DND-41 (cell line): ENCODE results near the gene GLE1.

Experiments used
- ATAC-seq: fragments of 200-7000 bp; cut with Tn5 transposase; 3 replicates; pipeline ENCODE4 v1.9.1; 2021; ENCODE audit warnings: low read depth; ENCODE audit not compliant: insufficient read depth
- DNase-seq: peaks from one replicate; pipeline ENCODE4 v3.0.0-alpha.2; 2020
- H2AFZ ChIP-seq: 2 replicates; pipeline ENCODE4 v1.6.0; 2012; ENCODE audit warnings: low read depth, low read length
- H3K27ac ChIP-seq: 2 replicates; pipeline ENCODE4 v1.5.1; 2012; ENCODE audit warnings: low read length, inconsistent platforms
- H3K27me3 ChIP-seq: fragments of 200-600 bp; sonication (generic); 2 replicates; pipeline ENCODE4 v1.6.0; 2012; ENCODE audit warnings: low read length, mild to moderate bottlenecking, inconsistent platforms; ENCODE audit not compliant: insufficient read depth, poor library complexity
- H3K36me3 ChIP-seq: 2 replicates; pipeline ENCODE4 v1.5.1; 2012; ENCODE audit warnings: low read length, inconsistent platforms; ENCODE audit not compliant: insufficient read depth
- H3K4me1 ChIP-seq: 2 replicates; pipeline ENCODE4 v1.5.1; 2012; ENCODE audit warnings: mild to moderate bottlenecking, low read length; ENCODE audit not compliant: insufficient read depth
- H3K4me2 ChIP-seq: 2 replicates; pipeline ENCODE4 v1.6.0; 2012; ENCODE audit warnings: mild to moderate bottlenecking, moderate library complexity, low read length, inconsistent platforms; ENCODE audit not compliant: insufficient read depth
- H3K4me3 ChIP-seq, 2 experiments: fragments of 200-600 bp in 1 of 2; shearing (Covaris generic) in 1 of 2; 2 replicates each; pipeline ENCODE4 v1.5.1; 2012 to 2016; ENCODE audit warnings: inconsistent platforms in 2 of 2, low read length in 2 of 2, mild to moderate bottlenecking in 2 of 2, low read depth in 1 of 2, moderate library complexity in 1 of 2
- H3K79me2 ChIP-seq: 2 replicates; pipeline ENCODE4 v1.6.0; 2012; ENCODE audit warnings: low read length, inconsistent platforms; ENCODE audit not compliant: insufficient read depth
- H3K9ac ChIP-seq: 2 replicates; pipeline ENCODE4 v1.6.0; 2012; ENCODE audit warnings: low read depth, mild to moderate bottlenecking, inconsistent platforms, low read length, moderate library complexity
- H3K9me3 ChIP-seq: 2 replicates; pipeline ENCODE4 v1.5.1; 2012; ENCODE audit warnings: low read length, moderate library complexity, mild to moderate bottlenecking, inconsistent platforms; ENCODE audit not compliant: insufficient read depth, severe bottlenecking
- H4K20me1 ChIP-seq: 2 replicates; pipeline ENCODE4 v1.6.0; 2012; ENCODE audit warnings: low read length; ENCODE audit not compliant: insufficient read depth
- EZH2 ChIP-seq: IDR thresholded peaks from 3 replicates; pipeline ENCODE4 v1.6.1; 2012; ENCODE audit warnings: borderline replicate concordance, low read depth, mild to moderate bottlenecking, moderate library complexity, low read length, inconsistent platforms; ENCODE audit not compliant: severe bottlenecking
- TF ChIP-seq, protein P1 (sequence below): IDR thresholded peaks from 2 replicates; pipeline ENCODE4 v1.5.1; 2012; ENCODE audit warnings: borderline replicate concordance, low read length, moderate library complexity, mild to moderate bottlenecking; ENCODE audit not compliant: poor library complexity, severe bottlenecking; ENCODE audit errors: extremely low read depth

GLE1 gene

GRCh38 chr9:128484686-128485413, 19.7 kb upstream of the GLE1 start:
- no peak for TF ChIP-seq EZH2
- TF ChIP-seq, protein P1, sequence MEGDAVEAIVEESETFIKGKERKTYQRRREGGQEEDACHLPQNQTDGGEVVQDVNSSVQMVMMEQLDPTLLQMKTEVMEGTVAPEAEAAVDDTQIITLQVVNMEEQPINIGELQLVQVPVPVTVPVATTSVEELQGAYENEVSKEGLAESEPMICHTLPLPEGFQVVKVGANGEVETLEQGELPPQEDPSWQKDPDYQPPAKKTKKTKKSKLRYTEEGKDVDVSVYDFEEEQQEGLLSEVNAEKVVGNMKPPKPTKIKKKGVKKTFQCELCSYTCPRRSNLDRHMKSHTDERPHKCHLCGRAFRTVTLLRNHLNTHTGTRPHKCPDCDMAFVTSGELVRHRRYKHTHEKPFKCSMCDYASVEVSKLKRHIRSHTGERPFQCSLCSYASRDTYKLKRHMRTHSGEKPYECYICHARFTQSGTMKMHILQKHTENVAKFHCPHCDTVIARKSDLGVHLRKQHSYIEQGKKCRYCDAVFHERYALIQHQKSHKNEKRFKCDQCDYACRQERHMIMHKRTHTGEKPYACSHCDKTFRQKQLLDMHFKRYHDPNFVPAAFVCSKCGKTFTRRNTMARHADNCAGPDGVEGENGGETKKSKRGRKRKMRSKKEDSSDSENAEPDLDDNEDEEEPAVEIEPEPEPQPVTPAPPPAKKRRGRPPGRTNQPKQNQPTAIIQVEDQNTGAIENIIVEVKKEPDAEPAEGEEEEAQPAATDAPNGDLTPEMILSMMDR, result no peak
- Histone ChIP-seq H3K4me1 (no peaks in the 10 kb centered on the region), H3K4me2 (no peak overlapping the region), H3K9me3 (no peaks in the 10 kb centered on the region), H4K20me1 (no peaks in the 10 kb centered on the region), H2AFZ (no peak overlapping the region), H3K9ac (no peak overlapping the region), H3K27me3 (no peaks in the 10 kb centered on the region), H3K79me2 (no peaks in the 10 kb centered on the region), H3K4me3 (no peak overlapping the region), H3K27ac (no peak overlapping the region), H3K36me3 (peaks cover 85% of the 10 kb centered on the region)
- ATAC-seq, result no peak
- DNase-seq, result no peak

GRCh38 chr9:128485414-128485855, 19.1 kb upstream of the GLE1 start:
- Histone ChIP-seq H3K79me2 (no peaks in the 10 kb centered on the region), H3K9me3 (no peaks in the 10 kb centered on the region), H3K27me3 (no peaks in the 10 kb centered on the region), H3K9ac (no peak overlapping the region), H3K4me1 (no peaks in the 10 kb centered on the region), H3K4me2 (no peak overlapping the region), H3K4me3 (no peak overlapping the region), H4K20me1 (no peaks in the 10 kb centered on the region), H2AFZ (no peak overlapping the region), H3K27ac (no peak overlapping the region), H3K36me3 (peaks cover 82% of the 10 kb centered on the region)
- DNase-seq (no peak), ATAC-seq (no peak)
- TF ChIP-seq, protein P1, result no peak
- no peak for TF ChIP-seq EZH2

GRCh38 chr9:128486201-128486600, 18.3 kb upstream of the GLE1 start:
- ATAC-seq (no peak), DNase-seq (no peak)
- TF ChIP-seq EZH2, result no peak
- TF ChIP-seq, protein P1, result no peak
- no peaks in the 10 kb centered on the region for H3K9me3 ChIP-seq
- no peak overlapping the region for H2AFZ ChIP-seq
- no peaks in the 10 kb centered on the region for H3K79me2 ChIP-seq
- H3K27ac ChIP-seq, result no peak overlapping the region
- no peak overlapping the region for H3K4me2 ChIP-seq
- no peak overlapping the region for H3K4me3 ChIP-seq
- H3K4me1 ChIP-seq, result no peaks in the 10 kb centered on the region
- no peaks in the 10 kb centered on the region for H3K27me3 ChIP-seq
- H4K20me1 ChIP-seq, result no peaks in the 10 kb centered on the region
- H3K9ac ChIP-seq, result no peak overlapping the region
- H3K36me3 ChIP-seq, result peaks cover 82% of the 10 kb centered on the region
